Endometrium (tissue), 2 donors: ENCODE results near the gene TLR1.
A peak's percentile ranks its signal among the peaks of the same experiment; 100 is the strongest.
"Not testable (repeated sequence)": the region's sequence is repeated elsewhere in the genome, so short reads cannot be mapped to it uniquely, and the experiment has no call there.

Source experiments
- FAIRE-seq: peaks from 2 replicates; lab custom pipeline; 2012; peaks lifted over from hg19 to GRCh38; lab: Jason Lieb, UNC
- donor health status: control.
- donor health status: control.

TLR1 gene

DNA sequence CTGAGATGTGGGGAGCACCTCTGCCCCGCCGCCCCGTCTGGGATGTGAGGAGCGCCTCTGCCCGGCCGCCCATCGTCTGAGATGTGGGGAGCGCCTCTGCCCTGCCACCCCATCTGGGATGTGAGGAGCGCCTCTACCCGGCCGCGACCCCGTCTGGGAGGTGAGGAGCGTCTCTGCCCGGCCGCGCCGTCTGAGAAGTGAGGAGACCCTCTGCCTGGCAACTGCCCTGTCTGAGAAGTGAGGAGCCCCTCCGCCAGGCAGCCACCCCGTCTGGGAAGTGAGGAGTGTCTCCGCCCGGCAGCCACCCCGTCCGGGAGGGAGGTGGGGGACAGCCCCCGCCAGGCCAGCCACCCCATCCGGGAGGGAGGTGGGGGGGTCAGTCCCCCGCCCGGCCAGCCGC lies 2.9 kb upstream of the TLR1 start:
- FAIRE-seq: not testable (repeated sequence)

DNA sequence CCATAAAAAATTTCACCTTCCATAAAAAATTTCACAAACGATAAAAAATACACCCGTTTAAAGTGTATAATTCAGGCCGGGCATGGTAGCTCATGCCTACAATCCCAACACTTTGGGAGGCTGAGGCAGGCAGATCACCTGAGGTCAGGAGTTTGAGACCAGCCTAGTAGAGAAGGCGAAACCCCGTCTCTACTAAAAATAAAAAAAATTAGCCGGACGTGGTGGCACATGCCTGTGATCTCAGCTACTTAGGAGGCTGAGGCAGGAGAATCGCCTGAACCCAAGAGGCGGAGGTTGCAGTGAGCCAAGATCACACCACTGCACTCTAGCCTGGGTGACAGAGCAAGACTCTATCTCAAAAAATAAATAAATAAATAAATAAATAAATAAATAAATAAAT lies 1.7 kb upstream of the TLR1 start:
- not testable (repeated sequence) for FAIRE-seq

DNA sequence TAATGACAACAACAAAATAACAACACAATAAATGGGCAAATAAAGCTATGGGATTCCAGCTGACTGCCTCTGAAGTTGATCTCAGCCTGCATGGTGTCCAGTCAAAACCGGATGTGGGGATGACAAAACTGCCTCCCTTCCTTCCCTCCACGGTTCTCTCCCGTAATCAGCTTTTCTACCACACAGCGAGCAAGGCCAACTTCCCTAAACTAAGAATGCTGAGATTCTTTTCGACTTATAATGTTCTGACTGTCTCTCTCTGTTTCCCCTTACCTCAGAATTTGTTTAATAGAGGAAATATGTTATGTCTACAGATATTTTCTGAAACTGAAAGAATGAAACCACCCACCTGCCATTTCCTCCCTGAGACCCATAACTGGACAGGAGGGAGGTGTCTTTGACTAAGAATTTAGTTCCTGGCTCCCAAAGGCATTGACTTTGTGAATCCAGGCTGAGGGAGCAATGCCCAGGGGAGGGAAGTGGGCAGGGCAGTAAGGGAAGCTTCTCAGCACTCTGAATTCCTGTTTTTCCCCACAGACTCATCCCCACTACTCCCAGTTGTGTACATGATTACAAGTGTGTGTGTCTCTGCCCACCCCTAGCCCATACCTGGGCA lies 1.0 kb upstream of the TLR1 start:
- no peak for FAIRE-seq

DNA sequence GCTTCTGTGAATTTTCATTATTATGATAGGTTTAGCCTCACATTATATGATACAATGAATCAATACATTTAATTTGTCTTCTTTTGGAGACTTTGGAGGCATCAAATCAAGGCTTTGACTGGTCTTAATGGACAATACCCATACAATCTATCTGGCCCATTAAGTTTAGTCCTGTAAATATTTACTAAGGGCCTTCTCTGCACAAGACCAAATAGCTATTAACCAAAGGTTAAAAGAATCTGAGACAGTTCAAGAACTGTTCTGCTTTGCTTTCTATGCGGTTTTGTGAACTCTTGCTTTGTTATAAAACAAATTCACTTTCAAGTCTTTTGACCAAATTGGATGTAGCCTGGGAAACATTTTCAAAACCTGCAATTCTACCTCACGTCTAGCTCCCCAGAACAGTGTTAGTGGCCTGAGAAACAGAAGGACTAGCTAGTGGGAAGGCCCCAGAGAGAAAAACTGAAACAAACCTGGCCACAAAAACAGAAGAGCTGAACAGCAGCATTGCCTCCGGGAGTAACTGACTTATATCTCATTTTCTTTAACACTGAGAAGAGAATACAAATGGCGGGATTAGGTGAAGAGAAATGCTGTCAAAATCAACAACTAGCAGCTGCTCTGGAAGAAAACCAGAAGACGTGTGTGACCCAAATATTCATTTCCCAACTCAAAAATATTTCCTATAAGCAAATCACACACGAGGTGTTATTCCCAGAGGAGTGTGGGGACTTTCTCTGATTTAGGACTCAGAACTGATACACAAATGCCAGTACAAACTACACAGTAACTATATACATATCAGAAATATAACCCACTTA lies 548 bp downstream of the TLR1 start:
- FAIRE-seq: no peak

DNA sequence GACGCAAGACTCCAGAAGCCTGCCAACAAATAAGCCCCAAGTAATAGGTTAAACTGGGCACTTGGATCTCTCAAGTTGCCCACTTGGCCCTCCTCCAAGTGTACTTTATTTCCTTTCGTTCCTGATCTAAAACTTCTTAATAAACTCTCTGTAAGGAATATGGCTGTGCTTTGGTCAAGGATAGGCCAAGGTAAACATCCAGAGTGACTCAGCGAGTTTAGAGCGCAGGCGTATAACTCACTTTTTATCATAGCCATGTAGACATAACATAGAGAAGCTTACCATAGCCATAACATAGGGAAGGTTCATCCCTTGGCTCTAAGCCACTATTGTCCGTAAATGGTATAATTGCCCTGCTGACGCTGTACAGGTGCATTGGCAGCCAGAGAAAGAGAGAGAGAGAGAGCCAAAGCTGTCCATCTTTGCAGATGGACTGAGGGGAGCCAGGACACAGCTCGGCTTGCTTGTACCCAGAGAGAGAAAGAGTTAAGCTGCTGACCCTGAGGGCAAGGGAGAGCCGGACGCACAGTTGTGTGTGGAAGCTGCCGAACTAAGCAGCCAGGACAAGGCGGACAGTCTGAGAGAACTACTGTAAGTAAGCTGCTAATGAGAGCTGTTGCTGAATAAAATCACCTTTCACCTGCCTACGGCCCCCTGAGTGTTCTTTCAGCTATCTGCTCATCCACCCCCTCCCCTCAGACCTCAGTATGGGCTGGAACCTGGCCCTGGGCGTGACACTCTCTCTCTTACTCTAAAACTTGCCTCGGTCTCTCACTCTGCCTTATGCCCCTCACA lies 1.8 kb downstream of the TLR1 start:
- FAIRE-seq: no peak

DNA sequence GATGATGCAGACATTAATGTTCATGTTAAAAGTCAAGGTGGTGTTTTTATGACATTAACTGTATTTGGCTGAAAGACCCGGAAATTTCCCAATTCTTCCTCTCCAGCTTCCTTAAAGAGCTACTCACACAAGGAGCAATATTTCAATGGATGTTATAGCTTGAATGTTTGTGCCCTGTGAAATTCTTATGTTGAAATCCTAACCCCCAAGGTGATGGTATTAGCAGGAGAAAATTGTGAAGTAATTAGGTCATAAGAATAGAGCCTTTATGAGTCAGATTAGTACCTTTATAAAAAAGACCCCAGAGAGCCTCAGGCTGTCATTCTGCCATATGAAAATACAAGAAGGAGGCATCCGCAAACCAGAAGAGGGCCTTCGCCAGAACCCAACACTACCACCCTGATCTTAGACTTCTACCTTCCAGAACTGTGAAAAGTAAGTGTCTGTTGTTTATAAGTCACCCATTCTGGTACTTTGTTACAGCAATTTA lies 3.6 kb downstream of the TLR1 start:
- FAIRE-seq: no peak

DNA sequence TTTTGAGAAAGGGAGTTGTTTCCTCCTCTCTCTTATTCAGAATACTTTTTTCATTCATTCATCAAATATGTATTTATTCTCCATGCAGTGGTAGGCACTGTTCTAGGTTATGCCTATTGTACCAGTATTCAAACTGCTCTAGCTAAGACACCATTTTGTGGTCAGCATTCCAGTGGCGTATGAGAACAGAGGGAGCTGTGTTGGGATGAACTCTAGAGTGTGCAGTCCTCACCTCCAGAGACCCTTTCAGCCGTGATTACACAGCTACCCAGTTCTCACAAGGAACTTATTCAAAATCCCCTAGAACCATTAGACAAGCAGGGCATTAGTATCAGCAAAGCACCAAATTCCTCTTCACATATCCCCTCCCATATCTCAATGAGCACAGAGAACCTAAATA lies 4.2 kb downstream of the TLR1 start:
- FAIRE-seq: no peak

DNA sequence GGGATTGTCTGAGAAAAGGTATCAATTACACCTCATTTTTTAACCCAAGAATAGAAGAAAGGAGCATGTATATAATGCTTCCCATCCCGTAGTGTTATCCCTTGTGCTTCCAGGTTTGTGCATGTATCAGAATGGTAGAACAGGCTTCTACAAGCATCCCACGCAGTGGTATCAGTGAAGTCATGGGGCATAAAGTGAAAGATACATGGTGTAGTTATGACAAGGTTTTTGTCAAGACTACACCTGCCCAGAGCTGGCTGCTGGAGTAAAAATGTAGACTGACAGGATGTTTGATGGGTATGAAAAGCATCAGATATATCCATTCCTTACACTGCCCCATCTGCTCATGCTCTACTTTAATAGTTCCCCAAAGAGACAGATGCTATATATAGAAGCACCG lies 9.5 kb downstream of the TLR1 start:
- FAIRE-seq: no peak

DNA sequence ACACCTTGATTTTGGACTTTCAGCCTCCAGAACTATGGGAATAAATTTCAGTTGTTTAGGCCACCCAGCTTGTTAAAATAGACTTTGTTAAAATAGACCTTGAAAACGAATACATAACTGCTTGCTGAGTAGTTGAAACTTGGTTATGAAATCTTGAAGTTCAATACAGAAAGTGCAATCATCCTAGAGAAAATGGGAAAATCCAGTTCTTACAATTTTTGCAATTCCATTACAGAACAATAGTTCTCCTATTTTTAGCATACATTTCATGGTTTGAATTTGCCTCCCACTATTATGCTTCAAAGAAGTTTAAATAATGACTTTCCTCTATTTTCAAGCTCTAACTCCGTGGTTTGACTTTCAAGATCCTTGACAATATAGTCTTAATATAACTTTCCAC lies 10.5 kb downstream of the TLR1 start:
- FAIRE-seq: no peak

DNA sequence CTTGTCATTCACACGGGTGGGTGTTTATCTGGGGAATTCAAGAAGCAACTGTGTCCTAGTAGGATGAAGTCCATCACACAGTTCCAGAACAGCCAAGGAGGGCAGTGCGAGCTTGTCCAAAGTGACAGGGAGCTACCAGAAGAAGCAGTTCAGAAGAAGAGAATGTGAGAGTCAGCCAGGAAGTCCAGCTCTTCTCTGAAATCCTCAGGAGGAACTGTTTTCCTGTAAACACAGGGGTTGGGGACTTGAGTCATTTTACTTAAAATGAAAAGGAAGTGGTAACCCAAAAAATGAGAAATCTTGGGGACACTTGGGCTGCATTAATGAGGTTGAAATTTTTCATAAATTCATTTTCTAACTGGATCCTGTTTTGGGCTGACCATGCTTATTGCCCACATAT lies 13.6 kb downstream of the TLR1 start:
- FAIRE-seq: no peak

DNA sequence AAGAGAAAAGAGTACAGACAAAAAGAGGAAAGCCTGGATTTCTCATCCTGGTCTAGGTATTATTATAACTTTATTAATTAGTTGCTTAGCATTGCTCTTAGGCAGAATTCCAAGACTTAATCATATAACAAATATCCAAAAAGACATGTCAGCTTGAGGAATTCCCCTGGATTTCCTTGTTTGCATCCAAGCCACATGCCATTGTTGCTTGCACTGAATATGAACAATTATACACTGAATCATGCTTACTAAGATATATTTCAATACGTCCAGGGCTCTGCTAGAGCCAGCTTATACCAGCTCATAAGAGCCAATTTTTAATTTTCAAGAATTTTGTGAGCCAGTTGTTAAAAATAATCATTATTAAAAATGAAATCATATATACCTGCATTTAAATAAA lies 16.3 kb downstream of the TLR1 start:
- no peak for FAIRE-seq

DNA sequence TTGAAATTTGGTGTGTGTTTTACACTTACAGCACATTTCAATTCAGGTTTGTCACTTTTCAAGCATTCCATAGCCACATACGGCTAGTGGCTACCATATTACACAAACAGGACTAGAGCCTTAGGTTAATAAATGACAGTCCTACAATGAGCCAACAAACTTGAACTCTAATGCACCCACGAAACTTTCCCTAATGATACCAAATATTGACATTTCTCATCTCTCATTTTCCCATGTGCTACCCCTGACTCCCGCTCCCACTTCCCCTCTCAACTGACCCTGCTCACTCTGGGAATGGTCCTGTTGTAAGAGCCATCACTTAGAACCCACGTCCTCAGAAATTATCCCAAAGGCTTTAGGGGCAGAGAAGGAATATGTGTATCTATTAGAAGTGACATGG lies 16.9 kb downstream of the TLR1 start:
- FAIRE-seq: no peak

DNA sequence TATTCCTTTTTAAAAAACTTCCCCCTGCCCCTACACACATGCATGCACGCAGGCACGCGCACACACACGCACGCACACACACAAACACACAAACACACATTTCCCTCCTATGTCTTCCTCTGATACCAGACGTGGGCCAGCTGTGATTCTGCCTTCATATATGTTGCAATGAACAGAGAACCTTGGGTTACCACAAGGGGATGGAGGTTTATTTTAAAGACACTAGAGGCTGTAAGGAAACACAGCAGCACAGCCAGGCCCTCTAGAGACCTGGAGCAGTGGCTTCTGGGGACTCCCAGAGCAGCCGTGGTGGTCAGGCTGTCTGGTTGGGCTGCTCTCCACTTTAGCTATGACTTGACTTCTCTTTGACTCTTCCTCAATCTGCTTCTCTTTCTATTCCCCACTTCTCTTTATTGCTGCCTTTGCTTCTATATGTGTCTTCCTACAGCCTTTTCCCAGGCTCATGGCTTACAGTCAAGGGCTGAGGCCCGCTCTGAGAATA lies 18.6 kb downstream of the TLR1 start:
- no peak for FAIRE-seq

DNA sequence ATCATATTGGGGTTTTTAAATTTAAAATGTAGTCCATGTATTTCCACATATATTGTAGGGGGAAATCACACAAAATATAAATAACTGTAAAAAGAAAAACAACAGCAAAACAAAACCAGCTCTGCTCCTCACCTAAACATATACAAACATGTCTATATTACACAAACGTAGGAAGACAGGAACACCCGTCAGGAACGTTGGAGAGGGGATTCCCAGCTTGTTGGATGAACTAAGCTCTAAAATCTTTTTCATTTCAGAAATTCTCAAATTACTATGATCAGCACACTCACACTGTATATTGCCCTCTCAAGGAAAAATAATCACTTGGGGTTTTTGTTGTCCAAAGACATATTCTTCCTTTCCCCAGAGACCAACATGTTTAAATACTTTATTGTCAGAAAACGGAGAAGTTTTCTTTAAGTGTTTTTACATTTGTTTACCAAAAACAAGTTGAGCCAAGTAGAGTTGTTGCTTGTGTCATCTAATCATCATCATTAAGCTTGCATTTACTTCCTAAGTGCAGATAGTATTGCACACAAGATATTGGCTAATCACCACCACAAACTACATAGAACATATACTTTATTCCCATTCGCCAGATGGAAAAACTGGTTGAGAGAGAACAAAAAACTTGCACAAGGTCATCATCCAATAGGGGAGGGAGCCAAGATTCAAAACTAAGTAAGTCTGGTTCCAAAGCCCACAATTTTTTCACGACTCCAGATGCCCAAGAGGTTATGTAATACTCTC lies 19.4 kb downstream of the TLR1 start:
- no peak for FAIRE-seq

DNA sequence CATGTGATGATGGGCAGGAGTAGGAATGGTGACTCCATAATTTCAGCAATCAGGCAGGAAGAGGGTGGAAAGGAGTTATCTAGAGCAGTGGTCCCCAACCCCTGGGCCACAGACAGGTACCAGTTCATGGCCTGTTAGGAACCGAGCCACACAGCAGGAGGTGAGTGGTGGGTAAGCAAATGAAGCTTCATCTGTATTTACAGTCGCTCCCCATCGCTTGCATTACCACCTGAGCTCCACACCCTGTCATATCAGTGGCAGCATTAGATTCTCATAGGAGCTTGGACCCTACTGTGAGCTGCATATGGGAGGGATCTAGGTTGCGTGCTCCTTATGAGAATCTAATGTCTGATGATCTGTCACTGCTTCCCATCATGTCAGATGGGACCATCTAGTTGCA lies 20.4 kb downstream of the TLR1 start:
- no peak for FAIRE-seq

DNA sequence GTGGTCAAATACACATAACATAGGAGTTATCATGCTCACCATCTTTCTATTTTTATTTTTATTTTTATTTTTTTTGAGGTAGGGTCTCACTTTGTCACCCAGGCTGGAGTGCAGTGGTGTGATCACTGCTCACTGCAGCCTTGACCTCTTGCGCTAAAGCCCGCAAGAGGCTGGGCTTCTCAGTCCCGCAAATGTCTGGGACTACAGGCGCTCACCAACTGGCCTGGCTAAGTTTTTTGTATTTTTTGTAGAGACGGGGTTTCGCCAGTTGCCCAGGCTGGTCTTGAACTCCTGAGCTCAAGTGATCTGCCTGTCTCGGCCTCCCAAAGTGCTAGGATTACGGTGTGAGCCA lies 21.5 kb downstream of the TLR1 start:
- FAIRE-seq: no peak

DNA sequence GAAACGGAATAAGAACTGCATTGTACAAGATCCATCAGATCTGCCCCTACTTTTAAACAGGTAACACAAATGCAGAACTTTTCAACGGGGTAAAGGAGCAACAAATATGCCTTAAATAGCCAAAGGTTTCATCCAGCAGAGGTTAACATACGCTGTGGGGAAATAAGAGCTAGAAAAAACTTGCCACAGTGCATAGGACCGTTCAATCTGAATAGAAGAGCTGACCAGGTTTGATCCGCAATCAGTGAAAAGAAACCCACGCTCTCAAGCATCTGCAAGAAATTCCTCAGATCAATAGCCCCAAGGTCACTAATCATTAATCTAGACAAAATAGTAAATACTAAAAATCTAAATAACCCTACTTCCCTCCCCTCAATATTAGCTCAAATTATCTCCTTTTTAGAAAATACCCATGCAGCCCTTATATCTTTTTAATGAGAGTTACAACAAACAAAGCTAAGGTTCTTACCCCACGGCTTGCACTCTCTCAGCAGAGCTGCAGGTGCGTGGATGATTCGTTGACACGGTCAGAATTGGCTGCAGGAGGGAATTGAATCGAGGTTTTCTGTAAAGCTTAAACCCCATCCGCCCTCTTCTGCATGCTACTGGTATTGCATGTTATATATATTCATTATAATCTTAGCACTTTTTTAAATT lies 22.0 kb downstream of the TLR1 start, which contains the start of gene TLR10:
Gene TLR10, minus strand, starts transcription at position 539 of the 657 bp plus-strand sequence. CDS start 7,400 bp downstream, outside the sequence.
- FAIRE-seq: peak; percentile 61

DNA sequence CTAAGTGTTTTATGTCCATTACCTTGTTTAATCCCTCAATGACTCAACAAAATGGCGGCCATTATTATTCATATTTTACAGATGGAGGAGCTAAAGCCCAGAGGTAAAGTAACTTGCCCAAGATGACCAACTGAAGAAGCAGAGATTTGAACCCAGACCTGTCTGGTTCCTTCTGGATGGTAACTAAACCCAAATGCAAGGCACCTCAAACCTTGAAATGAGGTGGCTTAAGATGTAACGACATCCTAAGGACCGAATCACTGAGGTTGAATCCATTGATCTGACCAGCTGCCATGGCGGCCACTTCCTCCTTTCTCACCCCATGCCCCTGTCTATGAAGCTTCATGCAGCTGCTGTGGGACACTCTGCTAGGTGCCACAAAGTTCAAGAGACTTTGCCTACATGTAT lies 22.7 kb downstream of the TLR1 start:
- no peak for FAIRE-seq

DNA sequence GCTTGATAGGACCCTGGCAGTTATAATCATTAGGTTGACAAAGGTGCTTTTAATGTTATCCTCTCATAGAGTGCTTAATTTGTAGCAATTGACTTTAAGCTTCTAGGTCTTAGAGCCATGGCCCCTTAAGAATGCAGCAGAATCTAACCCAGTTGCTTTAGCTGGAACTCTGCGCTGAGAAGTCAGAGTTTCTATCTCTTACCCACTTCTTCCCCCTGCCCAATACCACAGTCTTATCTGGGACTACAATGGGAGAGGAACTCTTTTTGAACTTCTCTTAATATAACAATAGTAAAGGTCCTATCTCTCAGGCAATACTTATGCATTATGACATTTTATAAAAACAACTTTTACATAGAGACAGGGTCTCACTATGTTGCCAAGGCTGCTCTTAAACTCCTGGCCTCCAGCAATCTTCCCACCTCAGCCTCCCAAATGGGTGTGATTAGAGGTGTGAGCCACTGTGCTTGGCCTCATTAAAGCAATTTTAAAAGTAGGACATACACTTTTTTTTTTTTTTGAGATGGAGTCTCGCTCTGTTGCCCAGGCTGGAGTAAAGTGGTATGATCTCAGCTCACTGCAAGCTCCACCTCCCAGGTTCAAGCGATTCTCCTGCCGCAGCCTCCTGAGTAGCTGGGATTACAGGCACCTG lies 23.6 kb downstream of the TLR1 start:
- no peak for FAIRE-seq

DNA sequence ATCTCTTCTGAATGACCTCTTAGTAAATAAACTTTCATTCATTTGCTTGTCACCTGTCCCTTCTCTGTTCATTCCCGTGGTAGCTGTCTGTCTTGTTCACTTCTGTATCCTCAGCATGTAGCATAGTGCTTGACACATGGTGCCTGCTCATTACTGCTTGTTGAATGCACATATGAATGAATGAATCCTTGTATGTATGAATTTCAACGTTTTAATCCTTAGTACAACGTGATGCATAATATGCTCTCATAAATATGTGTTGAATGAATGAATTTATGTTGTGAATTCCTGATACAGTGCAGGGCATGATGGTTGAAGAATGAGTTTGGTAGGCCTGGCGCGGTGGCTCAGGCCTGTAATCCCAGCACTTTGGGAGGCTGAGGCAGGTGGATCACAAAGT lies 24.8 kb downstream of the TLR1 start:
- no peak for FAIRE-seq

DNA sequence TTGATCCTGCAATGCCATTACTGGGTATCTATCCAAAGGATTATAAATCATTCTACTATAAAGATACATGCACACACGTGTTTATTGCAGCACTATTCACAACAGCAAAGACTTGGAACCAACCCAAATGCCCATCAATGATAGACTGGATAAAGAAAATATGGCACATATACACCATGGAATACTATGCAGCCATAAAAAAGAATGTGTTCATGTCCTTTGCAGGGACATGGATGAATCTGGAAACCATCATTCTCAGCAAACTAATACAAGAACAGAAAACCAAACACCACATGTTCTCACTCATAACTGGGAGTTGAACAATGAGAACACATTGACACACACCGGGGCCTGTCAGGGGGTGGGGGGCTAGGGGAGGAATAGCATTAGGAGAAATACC lies 26.7 kb downstream of the TLR1 start:
- FAIRE-seq: not testable (repeated sequence)
